ENCODE measurements around the gene DDR2.

GRCh38 chr1:162632698-162633080, 425 bp downstream of the DDR2 start:
- TF ChIP-seq YY1 (IDR thresholded peaks at IDR 0.05; ENCODE audit: insufficient read depth, insufficient read length) (no peak), ZNF274 (IDR thresholded peaks at IDR 0.05; ENCODE audit: low read depth, low read length) (no peak)
